Activated T-cell treated with anti-CD3 and anti-CD28 coated beads, Interleukin-2, amount 50 U/mL, for 24 hours (primary cell): ENCODE results near the gene CRISPLD2.

Source experiments
- DNase-seq: peaks from one replicate; pipeline ENCODE4 v3.0.0-alpha.2; 2020
- H3K27ac Mint-ChIP-seq: 2 replicates; pipeline ENCODE4 v1.8.0; 2020; ENCODE audit warnings: mild to moderate bottlenecking, mixed read lengths
- H3K27me3 Mint-ChIP-seq: 2 replicates; pipeline ENCODE4 v1.8.0; 2020; ENCODE audit warnings: mixed read lengths
- H3K36me3 Mint-ChIP-seq: 2 replicates; pipeline ENCODE4 v1.8.0; 2020; ENCODE audit warnings: low read depth, mixed read lengths
- H3K4me1 Mint-ChIP-seq: 2 replicates; pipeline ENCODE4 v1.8.0; 2020; ENCODE audit warnings: low read depth, mixed read lengths
- H3K4me3 Mint-ChIP-seq: 2 replicates; pipeline ENCODE4 v1.8.0; 2020; ENCODE audit warnings: mild to moderate bottlenecking, moderate library complexity, mixed read lengths
- H3K9me3 Mint-ChIP-seq: 2 replicates; pipeline ENCODE4 v1.8.0; 2020; ENCODE audit warnings: mixed read lengths

CRISPLD2 gene

DNA sequence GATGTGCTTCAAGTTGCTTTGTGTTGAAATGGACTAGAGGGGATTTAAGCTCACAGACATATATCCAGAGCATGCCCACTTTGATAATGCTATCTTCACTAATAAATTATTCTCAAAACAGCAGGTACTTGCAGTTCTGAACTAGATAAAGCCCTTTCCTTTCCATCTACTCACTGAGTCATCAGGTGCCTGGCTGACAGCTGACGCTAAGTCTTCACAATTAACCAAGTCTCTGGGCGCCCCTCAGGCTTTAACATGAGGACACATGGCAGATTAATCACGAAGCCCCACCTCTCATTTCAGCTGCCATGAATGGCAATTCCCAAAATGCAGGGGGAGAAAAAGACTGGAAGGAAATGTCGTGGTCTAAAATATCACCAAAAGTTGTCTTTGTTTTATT lies 29.5 kb upstream of the CRISPLD2 start:
- Mint-ChIP-seq H3K36me3 (peaks cover 6% of the 10 kb centered on the region), H3K27ac (no peak overlapping the region), H3K4me3 (no peak overlapping the region), H3K4me1 (no peaks in the 10 kb centered on the region), H3K27me3 (no peaks in the 10 kb centered on the region), H3K9me3 (no peaks in the 10 kb centered on the region)
- DNase-seq = no peak

DNA sequence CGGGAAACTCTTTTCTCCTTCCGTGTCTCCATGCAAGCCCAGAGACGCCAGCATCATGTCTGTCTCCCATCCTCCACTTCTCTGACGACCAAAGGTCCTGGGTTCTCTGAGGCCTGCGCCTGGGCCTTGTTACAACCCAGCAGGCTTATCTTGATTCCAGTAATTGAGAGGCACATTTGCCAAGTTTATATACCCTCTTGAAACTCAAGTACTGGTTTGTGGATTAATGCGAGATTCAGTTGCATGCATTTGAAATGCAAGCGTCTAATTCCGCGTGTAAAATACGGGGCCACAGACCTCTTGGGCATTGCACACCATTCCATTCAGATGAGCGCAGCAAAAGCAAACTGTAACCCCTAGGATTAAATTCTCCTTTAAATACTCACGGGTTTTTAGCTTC lies 28.7 kb upstream of the CRISPLD2 start:
- Mint-ChIP-seq H3K4me1 (no peaks in the 10 kb centered on the region), H3K4me3 (no peak overlapping the region), H3K27ac (no peak overlapping the region), H3K36me3 (peaks cover 5% of the 10 kb centered on the region), H3K9me3 (no peaks in the 10 kb centered on the region), H3K27me3 (no peaks in the 10 kb centered on the region)
- no peak for DNase-seq

- no peaks in the 10 kb centered on the region for H3K4me1 Mint-ChIP-seq
- no peak overlapping the region for H3K4me3 Mint-ChIP-seq
- H3K27me3 Mint-ChIP-seq = no peaks in the 10 kb centered on the region
- no peak overlapping the region for H3K27ac Mint-ChIP-seq
- H3K36me3 Mint-ChIP-seq = peaks cover 2% of the 10 kb centered on the region
- H3K9me3 Mint-ChIP-seq = no peaks in the 10 kb centered on the region
- DNase-seq = no peak
Observed at GRCh38 chr16:84791501-84791900, 28.3 kb upstream of the CRISPLD2 start.

GRCh38 chr16:84794186-84794585 lies 25.6 kb upstream of the CRISPLD2 start:
- no peak overlapping the region for H3K27ac Mint-ChIP-seq
- DNase-seq = no peak
- no peaks in the 10 kb centered on the region for H3K27me3 Mint-ChIP-seq
- no peaks in the 10 kb centered on the region for H3K4me1 Mint-ChIP-seq
- H3K9me3 Mint-ChIP-seq = no peaks in the 10 kb centered on the region
- peaks cover 2% of the 10 kb centered on the region for H3K36me3 Mint-ChIP-seq
- H3K4me3 Mint-ChIP-seq = no peak overlapping the region

GRCh38 chr16:84794626-84795025 lies 25.2 kb upstream of the CRISPLD2 start:
- no peaks in the 10 kb centered on the region for H3K4me1 Mint-ChIP-seq
- H3K9me3 Mint-ChIP-seq = no peaks in the 10 kb centered on the region
- H3K4me3 Mint-ChIP-seq = no peak overlapping the region
- H3K27me3 Mint-ChIP-seq = no peaks in the 10 kb centered on the region
- peaks cover 2% of the 10 kb centered on the region for H3K36me3 Mint-ChIP-seq
- H3K27ac Mint-ChIP-seq = no peak overlapping the region
- DNase-seq = no peak

DNA sequence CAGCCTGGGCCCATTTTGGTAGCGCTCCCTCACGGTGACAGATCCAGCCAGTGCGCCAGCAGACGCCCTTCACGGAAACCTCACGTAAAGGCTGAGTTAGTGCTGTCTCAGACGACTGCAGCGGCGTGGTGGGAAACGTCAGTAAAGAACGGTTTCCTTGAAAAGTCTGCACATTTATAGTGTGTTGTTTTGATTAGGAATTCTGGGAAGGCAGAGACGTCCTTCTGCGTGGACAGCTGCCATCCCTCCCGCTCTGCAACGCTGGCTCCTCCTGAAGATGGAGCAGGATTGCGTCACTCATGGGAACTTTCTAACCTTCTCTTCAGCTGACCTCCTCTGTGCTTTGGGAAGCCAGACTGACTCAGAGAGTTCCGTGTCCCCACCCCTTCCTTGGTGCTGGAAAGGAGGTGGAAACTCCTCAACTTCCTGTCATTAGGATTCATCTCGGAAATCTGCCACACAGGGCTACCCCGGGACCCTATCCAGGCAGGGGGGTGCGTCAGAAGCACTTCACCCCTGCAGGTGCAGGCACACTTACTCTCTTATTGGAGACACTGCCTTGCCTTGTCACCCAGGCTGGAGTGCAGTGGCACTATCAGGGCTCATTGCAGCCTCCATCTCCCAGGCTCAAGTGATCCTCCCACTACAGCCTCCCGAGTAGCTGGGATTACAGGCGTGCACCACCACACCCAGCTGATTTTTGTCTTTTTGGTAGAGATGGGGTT lies 24.3 kb upstream of the CRISPLD2 start:
- no peak for DNase-seq

DNA sequence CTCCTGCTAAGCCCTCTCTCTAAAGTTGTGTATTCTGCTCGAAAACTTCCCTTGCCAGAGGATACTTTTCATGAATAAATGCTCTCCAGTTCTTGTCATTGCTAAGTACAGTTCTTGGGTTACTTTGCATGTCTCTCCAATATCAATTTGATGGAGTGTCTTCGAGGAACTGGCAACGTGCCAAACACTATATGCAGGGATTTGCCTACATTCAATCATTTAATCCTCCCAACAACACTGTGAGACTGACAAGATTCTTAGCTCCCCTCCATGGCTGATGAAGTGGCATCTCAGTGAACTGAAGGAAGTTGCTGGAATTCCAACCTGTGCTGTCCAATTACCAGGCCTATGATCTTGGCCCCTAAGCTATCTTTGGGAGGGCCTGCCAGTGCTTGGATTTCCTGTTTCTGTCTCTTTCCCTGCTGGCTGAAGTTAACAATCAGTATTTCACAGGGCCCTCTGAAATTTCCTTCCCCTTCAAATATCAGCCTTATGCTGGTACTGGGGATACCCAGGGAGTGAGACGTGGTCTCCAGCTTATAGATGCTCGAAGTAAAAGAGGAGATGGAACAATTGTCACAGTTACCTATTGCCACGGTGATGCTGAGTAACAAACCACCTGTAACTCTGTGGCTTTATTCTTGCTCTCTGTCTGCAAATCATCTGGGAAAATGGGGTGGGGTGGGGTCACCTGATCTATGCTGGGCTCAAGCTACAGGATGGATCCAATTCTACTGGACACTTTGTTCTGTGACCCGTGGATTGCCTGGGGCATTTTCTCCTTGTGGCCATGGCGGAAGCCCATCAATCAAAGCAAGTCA lies 19.4 kb upstream of the CRISPLD2 start:
- Mint-ChIP-seq H3K27ac (no peak overlapping the region), H3K36me3 (no peaks in the 10 kb centered on the region), H3K9me3 (no peaks in the 10 kb centered on the region), H3K4me1 (no peaks in the 10 kb centered on the region), H3K4me3 (no peak overlapping the region), H3K27me3 (peaks cover 10% of the 10 kb centered on the region)
- DNase-seq = no peak

More for the DNA sequence above, 24.3 kb upstream of the CRISPLD2 start:
- Mint-ChIP-seq H3K9me3 (no peaks in the 10 kb centered on the region), H3K4me1 (no peaks in the 10 kb centered on the region), H3K4me3 (no peak overlapping the region), H3K27me3 (no peaks in the 10 kb centered on the region), H3K27ac (no peak overlapping the region), H3K36me3 (peaks cover 2% of the 10 kb centered on the region)

GRCh38 chr16:84803146-84803545 lies 16.6 kb upstream of the CRISPLD2 start:
- Mint-ChIP-seq H3K4me1 (peaks cover 4% of the 10 kb centered on the region), H3K4me3 (no peak overlapping the region), H3K27me3 (peaks cover 15% of the 10 kb centered on the region), H3K27ac (no peak overlapping the region), H3K36me3 (no peaks in the 10 kb centered on the region), H3K9me3 (no peaks in the 10 kb centered on the region)
- DNase-seq = no peak

- Mint-ChIP-seq H3K27me3 (peaks cover 15% of the 10 kb centered on the region), H3K27ac (no peak overlapping the region), H3K36me3 (no peaks in the 10 kb centered on the region), H3K9me3 (no peaks in the 10 kb centered on the region), H3K4me1 (peaks cover 4% of the 10 kb centered on the region), H3K4me3 (no peak overlapping the region)
- DNase-seq = no peak
Observed at GRCh38 chr16:84804326-84804725, 15.5 kb upstream of the CRISPLD2 start.

GRCh38 chr16:84806256-84806889 lies 13.4 kb upstream of the CRISPLD2 start:
- no peak for DNase-seq
- Mint-ChIP-seq H3K27ac (no peak overlapping the region), H3K4me3 (no peak overlapping the region), H3K36me3 (no peaks in the 10 kb centered on the region), H3K27me3 (peaks cover 15% of the 10 kb centered on the region), H3K9me3 (no peaks in the 10 kb centered on the region), H3K4me1 (peaks cover 13% of the 10 kb centered on the region)

GRCh38 chr16:84806890-84807258 lies 12.9 kb upstream of the CRISPLD2 start:
- Mint-ChIP-seq H3K36me3 (no peaks in the 10 kb centered on the region), H3K4me1 (peaks cover 14% of the 10 kb centered on the region), H3K27ac (no peak overlapping the region), H3K4me3 (no peak overlapping the region), H3K9me3 (no peaks in the 10 kb centered on the region), H3K27me3 (peaks cover 15% of the 10 kb centered on the region)
- no peak for DNase-seq

- Mint-ChIP-seq H3K4me3 (no peak overlapping the region), H3K36me3 (no peaks in the 10 kb centered on the region), H3K9me3 (no peaks in the 10 kb centered on the region), H3K27me3 (peaks cover 11% of the 10 kb centered on the region), H3K27ac (no peak overlapping the region), H3K4me1 (peaks cover 14% of the 10 kb centered on the region)
- DNase-seq = no peak
Observed at GRCh38 chr16:84807776-84808175, 12.0 kb upstream of the CRISPLD2 start.

- Mint-ChIP-seq H3K27me3 (peaks cover 6% of the 10 kb centered on the region), H3K27ac (no peak overlapping the region), H3K36me3 (no peaks in the 10 kb centered on the region), H3K4me3 (no peak overlapping the region), H3K4me1 (peaks cover 14% of the 10 kb centered on the region), H3K9me3 (no peaks in the 10 kb centered on the region)
- no peak for DNase-seq
Observed at GRCh38 chr16:84808826-84809225, 11.0 kb upstream of the CRISPLD2 start.

- peak overlapping the region; percentile 63 for H3K27ac Mint-ChIP-seq
- H3K4me3 Mint-ChIP-seq = no peak overlapping the region
- peaks cover 6% of the 10 kb centered on the region for H3K27me3 Mint-ChIP-seq
- no peaks in the 10 kb centered on the region for H3K36me3 Mint-ChIP-seq
- H3K9me3 Mint-ChIP-seq = no peaks in the 10 kb centered on the region
- no peak for DNase-seq
- H3K4me1 Mint-ChIP-seq = peaks cover 14% of the 10 kb centered on the region
Observed at GRCh38 chr16:84810518-84811273, 9.1 kb upstream of the CRISPLD2 start.
